Stimulated activated CD8-positive, alpha-beta memory T cell treated with anti-CD3 and anti-CD28 coated beads, Interleukin-4, amount 100 ng/mL, for 48 hours (primary cell): Measurements from ENCODE around the gene MAEA.

ENCODE experiments used
- DNase-seq: peaks from one replicate; pipeline ENCODE4 v3.0.0-alpha.2; 2020

MAEA gene

DNA sequence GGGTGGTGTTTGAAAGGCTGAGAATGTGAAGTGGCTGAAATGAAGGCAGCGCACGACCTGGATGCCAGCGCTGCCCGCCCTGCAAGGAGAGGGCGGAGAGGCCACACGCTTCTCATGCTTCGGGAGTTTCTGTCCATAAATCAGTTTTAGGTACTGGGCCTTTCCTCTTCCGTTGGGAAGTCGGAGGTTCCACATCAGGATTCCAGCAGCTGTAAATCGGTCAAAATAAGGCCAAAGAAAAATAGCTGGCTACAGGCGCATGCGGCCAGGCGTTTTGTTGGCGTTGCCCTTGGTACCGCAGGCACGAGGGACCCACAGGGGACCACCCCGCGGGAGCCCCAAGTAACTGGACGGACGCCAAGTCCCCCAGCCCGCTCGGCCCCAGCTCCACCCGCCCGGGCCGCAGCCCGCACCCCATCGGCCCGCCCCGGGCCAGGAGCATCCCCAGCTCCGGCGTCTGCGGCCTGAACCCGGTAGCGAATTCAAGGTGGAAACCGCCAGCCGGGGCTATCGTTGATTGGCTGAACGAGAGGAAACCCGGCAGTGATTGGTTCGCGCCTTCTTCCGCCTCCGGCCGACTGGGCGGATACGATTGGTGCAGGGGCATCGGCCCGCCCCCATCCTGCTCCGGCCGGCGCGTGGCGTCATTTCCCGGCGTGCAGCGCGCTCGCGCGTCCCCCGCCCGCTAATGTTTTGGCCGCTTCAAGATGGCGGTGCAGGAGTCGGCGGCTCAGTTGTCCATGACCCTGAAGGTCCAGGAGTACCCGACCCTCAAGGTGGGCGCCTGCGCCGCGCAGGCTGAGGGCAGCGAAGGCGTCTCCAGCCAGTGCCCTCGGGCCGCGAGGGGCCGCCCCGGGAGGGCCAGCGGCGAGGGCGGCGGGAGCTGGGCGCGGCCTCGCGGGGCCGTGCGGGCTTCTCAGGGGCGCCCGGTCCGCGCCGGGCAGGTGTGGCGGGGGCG lies at the start of gene MAEA:
Gene MAEA (plus strand): TSS at position 685 of the 958 bp plus-strand sequence. CDS start 23 bp downstream, at position 708.
- DNase-seq: peak; percentile 98

DNA sequence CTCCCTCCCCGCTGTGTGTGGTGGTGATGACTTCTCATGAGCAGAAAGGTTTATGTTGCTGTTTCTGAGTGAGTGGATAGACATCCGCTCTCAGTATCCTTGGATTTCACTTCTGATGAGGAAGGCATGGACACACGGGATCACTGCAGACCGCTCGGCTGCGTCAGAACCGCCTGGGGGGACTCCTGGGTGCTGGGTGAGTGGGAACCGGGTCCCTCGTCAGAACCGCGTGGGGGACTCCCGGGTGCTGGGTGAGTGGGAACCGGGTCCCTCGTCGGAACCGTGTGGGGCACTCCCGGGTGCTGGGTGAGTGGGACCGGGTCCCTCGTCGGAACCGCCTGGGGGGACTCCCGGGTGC lies 49.8 kb upstream of the MAEA start:
- no peak for DNase-seq

- DNase-seq: no peak
Observed at GRCh38 chr4:1240721-1241465, 48.8 kb upstream of the MAEA start.

DNA sequence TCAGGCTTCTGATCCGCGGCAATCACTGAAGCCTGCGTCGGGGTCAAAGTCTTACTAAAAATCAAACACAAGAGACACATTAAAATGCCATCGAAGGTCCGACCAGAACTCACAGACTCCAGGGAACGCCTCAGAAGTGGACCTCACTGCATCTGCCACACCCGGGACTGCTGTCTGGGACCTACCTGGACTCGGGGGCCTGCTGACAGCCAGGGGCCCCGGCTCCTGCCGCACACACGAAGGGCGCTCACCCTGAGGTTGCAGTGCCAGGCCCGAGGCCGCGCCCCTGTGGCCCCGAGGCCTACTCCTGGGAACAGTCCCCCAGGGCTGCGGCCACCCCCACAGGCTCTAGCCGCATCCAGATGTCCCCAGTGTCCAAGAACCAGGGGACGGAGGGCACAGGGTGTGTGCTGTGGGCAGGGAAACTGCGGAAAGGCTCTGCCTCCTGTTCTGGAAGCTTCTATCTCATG lies 48.2 kb upstream of the MAEA start:
- no peak for DNase-seq

DNA sequence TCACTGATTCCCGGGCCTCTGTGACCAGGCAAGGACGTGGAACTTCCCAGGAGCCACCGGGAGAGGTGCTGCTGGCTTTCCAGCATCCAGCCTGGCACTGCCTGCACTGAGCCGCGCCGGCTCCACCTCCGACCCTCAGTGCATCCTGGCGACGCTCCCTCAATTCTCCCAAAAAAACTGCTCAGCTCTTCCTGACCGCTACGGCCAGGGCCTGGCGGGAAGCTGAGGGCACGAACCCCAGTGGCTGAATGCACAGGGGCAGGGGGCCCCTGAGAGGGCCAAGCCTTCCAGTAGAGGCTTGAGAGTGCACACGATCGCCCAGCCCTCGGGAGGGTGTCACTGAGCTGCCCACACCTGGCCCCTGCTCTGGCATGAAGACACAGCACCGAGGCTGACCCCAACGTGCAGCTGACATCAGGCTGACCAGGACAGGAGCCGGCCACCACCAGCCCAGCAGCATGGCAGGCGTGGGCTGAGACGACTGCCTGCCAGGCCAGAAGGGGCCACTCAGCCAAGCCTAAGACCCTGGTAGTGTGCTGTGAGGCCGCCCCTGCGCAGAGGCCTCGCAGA lies 47.7 kb upstream of the MAEA start:
- no peak for DNase-seq

GRCh38 chr4:1242506-1243450 lies 46.9 kb upstream of the MAEA start:
- no peak for DNase-seq

- DNase-seq: no peak
Observed at GRCh38 chr4:1243451-1244080, 46.1 kb upstream of the MAEA start.

- DNase-seq: no peak
Observed at GRCh38 chr4:1244081-1244977, 45.4 kb upstream of the MAEA start.

DNA sequence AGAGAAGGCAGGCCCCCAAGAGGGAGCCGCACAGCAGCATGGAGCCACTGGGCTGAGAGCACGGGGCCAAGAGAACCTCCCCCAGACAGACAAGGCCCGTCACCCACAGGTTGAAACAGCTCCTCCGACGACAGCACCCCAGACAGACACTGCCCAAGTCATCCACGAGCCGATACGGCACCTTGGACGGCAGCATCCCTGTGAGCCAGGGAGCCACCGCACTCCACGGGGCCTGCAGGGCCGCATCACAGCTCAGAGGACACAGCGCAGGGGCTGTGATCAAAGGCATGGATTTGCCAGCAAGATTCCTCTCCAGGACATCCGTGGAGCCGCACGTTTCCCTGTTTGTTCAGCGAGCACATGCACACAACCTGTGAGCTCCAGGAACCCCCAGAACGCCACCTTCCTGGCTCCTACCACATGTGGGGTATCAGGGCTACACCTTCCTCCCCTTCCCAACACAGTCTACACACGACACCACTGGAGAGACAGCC lies 44.7 kb upstream of the MAEA start:
- DNase-seq: no peak

DNA sequence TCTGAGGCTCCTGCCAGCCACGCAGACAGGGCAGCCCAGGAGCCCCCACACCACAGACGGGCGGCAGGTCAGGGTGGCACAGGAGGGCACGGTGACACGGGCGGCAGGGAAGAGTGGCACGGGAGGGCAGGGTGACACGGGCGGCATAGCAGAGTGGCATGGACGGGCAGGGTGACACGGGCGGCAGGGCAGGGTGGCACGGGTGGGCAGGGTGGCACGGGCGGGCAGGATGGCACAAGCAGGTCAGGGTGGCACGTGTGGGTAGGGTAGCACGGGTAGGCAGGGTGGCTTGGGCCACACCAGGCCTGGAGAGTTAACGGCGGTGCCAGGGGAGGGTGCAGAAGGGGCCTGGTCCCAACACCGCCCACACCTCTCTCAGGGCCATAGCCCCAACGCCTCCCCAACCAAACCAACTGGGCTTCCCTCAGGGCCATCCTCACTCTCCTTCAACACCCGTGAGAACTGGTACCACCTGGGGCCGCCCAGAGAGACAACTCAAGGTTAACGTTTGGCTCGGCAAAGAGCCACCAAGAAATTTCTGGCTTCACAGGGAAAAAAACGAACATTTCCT lies 44.1 kb upstream of the MAEA start:
- DNase-seq: no peak

DNA sequence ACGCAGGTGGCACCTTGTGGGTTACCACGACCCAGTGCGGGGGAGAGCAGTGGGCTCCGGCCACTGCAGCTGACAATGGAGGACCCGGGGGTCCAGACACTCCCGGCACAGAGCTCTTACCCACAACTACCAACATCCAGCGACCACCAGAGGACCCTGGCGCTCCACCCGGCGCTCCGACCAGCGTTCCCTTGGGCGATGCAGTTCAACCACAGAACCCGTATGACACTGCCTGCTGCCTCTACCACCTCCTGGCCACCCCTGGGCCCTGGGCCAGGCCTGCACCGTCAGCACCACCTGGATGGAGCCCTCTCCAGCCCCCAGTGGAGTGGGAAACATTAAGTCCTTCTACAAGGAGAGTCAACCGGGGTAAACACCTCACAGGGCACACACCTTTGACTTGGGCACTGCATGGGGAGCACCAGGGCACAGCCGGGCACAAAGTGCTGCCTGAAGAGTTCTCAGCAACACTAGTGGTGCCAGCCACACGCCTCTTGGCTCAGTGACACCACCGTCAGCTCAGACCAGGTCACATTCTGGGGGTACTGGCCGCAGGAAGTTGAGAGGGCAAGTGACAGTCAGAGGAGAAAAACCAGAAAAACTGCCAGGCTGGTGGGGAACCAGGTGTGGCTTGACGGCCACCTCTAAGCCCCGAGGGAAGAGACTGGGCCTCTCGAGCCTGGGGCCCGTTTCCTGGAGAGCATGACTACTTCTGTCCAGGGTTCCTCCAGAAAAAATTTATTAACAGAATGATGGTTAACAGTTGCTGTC lies 43.4 kb upstream of the MAEA start:
- peak; percentile 40 for DNase-seq

GRCh38 chr4:1246901-1247863 lies 42.5 kb upstream of the MAEA start:
- peak; percentile 47 for DNase-seq

DNA sequence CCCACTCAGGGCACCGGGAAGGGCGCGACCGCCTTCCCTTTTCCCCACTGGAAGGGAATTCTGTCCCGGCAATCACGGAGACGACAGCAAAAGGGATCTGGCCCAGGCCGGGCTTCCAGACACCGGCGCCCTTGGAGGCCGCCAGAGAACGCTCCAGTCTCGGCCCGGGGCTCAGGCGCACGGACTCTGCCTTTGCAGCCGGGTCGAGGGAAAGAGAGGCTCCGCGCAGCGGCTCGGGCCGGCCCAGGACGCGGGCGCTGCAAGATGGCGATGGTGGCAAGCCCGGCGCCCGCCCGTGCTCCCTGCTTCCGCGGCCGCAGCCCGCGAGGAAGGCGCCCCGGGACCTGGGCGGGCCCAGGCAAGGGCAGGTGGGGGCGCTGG lies 41.8 kb upstream of the MAEA start:
- no peak for DNase-seq

- peak; percentile 83 for DNase-seq
Observed at GRCh38 chr4:1248245-1249147, 41.2 kb upstream of the MAEA start, which contains the start of gene CTBP1. TSS of gene CTBP1 (minus strand) at chr4:1249130. CDS start at chr4:1241331, 7,799 bp downstream.

GRCh38 chr4:1249148-1249730 lies 40.5 kb upstream of the MAEA start:
- peak; percentile 83 for DNase-seq

DNA sequence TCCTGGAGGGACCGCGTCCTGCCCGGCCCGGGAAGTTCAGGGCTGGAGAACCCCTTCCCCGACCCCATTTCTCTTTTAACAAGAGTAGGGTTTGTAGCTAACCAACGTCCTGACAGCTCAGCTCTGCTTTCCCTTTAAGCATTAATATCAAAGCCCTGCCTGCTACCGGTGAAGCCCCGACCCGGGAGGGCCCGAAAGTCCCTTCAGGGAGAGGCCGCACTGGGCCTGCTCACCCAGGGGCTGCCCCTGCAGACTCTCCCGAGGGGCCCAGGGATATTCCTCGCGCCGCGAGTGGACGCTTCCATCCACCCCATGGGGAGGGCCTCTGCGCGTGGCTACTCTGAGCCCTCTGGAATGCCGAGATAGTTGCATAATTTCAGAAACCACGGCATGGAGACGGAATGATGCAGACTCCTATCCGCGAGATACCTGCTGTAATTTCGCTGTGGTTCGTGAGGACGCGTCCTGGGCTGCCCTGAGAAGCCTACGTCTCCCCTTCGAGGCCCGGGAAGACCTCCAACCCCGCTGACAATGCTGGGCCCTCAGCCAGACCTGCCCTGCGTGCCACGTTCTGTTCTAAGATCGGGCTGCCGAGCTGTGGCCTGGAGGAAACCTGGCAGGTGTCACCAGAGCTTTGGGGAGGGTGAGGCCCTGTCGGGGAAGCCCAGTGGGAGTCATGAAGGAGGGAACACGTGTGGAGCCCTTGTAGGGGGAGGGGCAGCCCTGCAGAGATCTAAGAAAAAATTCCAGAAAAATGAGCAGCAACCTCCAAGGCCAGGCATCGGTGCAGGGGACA lies 39.8 kb upstream of the MAEA start:
- DNase-seq: peak; percentile 67
